ENCODE results near the gene BAX.
A peak's percentile ranks its signal among the peaks of the same experiment; 100 is the strongest.

The BAX gene

DNA sequence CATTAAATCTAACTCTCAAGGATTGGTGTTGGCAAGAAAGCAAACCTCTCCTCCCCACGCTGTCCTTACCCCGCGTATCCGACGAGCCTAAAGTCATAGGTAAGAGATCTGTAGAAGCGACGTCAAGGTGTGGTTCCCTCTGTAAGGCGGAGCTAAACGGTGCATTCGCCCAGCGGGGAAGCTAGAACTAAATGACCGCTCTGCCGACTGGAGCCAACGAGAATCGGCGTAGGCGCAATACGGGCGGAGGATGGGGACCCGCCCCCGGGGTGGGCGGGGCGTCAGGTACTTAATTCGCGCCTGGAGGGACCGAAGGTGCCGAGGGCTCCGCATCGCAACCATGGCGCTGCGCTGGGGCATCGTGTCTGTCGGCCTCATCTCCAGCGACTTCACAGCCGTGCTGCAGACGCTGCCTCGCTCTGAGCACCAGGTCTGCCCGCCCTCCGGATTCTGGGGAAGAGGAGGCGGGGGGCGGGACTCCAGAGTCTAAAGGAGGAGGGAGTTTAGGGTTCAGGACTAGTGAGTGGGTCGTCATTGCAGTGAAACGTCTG, 21.2 kb upstream of the BAX start, which contains the start of gene DHDH:
TSS of gene DHDH (plus strand) at position 318 of the 551 bp plus-strand sequence. CDS start at position 341, 23 bp downstream.
- DNase-seq (ENCODE audit: low read depth), result peak; percentile 61

DNA sequence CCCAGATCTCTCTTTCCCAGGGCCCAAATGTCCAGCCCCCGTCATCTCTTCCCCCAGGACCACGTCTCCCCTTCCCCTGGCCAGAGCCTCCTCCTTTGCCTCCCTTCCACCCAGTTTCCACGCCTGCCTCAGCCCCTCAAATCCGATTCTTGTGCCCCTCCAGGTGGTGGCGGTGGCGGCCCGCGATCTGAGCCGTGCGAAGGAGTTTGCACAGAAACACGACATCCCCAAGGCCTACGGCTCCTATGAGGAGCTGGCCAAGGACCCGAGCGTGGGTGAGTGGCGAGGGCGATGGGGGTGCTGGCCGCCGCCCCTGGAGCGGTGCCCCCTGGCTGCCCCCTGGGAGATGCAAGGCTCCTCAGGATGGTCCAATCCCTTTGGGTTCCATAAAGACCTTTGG, 19.8 kb upstream of the BAX start:
- DNase-seq (ENCODE audit: low read depth), result no peak

DNA sequence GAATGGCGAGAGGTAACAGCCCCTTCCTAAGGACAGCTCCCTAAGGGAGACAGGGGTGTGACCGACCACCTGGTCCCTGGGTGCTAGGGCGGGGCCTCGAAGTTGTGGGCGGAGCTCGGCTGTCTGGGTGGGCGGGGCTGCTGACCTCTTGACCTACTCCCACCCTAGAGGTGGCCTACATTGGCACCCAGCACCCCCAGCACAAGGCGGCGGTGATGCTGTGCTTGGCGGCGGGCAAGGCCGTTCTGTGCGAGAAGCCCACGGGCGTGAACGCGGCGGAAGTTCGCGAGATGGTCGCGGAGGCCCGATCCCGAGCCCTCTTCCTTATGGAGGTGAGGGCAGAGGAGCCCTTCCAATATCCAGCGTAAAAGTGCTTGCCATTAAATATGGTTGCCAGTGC, 18.8 kb upstream of the BAX start:
- DNase-seq (ENCODE audit: low read depth), result no peak

DNA sequence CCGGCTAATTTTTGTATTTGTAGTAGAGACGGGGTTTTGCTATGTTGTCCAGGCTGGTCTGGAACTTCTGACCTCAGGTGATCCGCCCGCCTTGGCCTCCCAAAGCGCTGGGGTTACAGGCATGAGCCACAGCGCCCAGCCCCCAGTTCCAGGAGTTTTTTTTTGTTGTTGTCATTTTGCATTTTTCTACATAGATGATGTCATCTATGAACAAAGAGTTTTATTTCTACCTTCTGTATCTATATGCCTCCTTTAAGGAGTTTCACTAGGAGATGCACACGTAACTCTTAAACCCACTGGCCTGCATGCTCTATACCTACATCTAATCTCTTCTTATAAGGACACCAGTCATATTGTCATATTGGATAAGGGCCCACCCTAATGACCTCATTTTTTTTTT, 16.4 kb upstream of the BAX start:
- DNase-seq (ENCODE audit: low read depth), result no peak

DNA sequence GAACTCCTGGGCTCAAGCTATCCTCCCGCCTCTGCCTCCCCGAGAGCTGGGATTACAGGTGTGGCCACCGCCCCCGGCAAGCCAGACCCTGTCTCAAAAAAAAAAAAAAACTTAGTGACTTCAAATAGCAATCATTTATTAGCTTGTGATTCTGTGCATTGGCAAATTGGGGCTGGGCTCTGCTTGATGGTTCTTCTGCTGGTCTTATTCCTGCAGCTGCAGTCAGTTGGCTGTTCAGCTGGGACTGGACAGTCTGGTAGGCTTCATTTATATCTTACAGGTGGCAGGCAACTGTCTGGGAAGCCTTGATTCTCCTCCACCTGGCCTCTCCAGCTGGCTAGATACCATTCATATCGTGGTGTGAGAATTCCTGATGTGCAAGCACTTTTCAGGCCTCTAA, 13.8 kb upstream of the BAX start:
- no peak for DNase-seq (ENCODE audit: low read depth)

DNA sequence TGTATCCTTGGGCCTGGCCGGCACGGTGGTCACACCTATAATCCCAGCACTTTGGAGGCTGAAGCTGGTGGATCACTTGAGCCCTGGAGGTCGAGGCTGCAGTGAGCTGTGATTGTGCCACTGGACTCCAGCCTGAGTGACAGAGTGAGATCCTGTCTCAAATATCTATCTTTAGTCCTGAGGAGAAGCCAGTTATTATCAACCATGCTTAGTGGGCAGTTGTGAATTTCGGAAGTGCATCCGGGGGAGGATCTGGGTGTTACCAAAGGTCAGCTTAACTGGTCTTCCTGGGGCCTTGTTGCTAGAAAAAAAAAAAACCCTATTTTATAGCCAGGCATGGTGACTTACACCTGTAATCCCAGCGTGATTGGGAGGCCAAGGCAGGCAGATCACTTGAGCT, 11.6 kb upstream of the BAX start:
- DNase-seq (ENCODE audit: low read depth), result no peak

DNA sequence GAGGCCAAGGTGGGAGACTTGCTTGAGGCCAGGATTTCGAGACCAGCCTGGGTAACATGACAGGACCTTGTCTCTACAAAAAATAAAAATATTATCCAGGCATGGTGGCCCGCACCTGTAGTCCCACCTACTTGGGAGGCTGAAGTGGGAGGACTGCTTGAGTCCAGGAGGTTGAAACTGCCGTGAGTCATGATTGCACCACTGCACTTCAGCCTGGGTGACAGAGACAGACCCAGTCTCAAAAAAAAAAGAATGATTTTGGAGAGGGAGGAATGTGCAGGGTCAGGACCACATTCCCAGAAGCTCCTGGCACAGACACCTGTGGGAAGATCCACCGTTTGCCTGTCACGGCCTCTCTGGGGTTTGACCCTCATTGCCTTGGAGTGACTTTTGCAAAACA, 9.3 kb upstream of the BAX start:
- DNase-seq (ENCODE audit: low read depth), result no peak

DNA sequence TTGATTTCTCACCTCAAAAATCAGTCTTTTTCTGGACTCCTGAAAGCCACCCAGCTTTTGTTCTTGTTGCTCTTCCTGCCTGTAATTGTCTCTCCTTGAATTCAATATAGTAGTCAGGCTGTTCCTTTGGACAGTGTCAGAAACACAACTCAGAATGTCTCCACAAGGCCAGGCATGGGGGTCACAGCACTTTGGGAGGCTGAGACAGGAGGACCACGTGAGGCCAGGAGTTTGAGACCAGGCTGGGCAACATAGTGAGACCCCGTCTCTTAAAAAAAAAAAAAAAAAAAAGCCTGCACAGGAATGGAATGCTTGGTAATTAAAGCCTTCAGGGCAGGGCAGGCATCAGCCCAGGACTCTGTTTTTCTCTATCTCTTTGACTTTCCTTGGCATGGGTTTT, 8.9 kb upstream of the BAX start:
- no peak for DNase-seq (ENCODE audit: low read depth)

DNA sequence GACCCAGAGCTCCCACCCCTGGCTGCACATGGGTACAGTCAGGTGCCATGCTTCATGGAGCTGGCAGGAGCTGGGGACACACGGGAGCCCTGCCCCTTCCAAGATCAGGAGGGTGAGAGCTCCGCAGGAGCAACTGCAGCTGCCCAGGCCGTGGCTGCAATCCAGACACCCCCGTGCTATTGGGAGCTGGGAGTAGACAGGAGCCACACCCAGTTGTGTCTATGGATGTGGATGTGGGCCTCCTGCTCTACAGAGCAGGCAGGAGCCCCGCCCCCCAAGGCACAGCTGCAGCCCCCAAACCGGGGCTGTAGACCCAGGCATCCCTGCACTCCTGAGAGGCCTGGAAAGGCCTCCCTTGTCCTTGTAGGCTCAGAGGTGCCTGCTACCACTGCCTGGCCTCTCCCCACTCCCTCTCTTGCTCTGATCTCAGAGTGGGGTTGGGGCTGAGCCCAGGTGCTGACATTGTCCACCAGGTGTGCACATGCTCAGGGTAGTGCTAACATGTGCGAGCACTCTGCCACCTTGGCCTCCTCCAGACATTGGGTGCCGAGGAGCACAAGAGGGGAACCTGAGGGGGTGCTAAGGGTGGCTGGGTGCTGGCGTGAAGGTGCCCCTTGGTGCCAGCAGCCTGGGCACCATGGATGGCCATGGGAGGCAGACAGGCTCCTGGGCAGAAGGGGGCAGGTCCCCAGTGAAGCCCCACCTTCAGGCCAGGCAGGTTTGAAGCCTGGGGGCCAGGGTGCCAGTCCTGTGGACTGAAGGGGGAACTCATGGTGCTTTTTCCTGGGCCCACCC, 8.0 kb upstream of the BAX start:
- DNase-seq (ENCODE audit: low read depth), result no peak

DNA sequence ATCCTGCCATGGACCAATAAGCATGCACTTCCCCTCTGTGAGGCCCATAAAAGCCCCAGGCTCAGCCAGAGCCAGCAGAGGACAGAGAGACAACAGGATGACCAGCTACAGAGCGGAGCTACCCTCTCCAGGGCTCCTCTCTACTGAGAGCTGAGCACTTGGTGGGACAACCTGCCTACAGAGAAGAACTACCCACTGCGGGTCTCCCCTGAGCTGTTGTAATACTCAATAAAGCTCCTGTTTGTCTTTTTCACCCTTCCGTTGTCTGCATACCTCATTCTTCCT, 7.5 kb upstream of the BAX start:
- no peak for DNase-seq (ENCODE audit: low read depth)

DNA sequence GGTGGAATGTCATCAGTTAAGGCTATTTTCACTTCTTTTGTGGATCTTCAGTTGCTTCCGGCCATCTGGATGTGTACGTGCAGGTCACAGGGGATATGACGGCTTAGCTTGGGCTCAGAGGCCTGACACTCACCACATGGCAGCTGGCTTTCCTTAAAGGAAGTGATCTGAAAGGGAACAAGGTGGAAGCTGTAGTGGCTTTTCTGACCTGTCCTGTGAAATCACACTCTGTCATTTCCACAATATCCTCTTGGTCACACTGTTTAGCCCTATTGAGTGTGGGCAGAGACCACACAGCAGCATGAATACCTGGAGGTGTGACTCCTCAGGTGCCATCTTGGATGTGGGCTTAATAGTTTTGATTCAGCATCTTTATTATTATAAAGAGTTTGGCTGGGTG, 4.5 kb upstream of the BAX start:
- DNase-seq (ENCODE audit: low read depth), result no peak

DNA sequence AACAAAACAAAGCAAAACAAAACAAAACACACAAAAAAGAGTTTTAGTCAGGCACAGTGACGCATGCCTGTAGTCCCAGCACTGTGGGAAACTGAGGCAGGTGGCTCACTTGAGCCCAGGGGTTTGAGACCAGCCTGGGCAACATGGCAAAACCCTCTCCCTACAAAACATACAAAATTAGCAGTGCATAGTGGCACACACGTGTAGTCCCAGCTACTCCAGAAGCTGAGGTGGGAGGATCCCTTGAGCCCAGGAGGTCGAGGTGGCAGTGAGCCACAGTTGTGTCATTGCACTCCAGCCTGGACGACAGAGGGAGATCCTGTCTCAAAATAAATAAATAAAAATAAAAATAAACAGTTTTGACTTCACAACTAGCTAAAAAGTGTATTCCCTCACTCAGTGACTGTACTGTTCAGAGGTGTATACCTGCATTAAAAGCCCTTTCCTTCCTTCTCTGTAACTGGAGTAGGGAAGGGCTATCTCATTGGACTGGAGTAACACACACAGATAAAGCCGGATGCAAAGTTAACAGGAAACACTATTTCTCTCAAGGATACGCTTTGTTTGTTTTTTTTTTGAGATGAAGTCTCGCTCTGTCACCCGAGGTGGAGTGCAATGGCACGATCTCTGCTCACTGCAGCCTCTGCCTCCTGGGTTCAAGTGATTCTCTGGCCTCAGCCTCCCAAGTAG, 3.7 kb upstream of the BAX start:
- DNase-seq (ENCODE audit: low read depth), result no peak

DNA sequence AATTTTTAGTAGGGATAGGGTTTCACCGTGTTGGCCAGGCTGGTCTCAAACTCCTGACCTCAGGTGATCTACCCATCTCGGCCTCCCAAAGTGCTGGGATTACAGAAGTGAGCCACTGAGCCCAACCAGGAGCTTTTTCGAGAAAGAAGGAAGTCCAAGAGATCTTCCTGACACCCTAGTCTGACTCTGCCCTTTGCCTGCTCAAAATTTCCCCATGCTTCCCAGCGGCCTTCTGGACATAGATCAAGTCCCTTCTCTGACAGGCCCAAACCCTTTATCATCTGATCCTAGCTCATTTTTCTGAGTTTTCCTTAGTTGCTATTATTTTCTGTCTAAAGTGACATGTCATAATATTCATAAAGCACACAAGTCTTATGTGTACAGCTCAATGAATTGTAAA, 1.5 kb upstream of the BAX start:
- DNase-seq (ENCODE audit: low read depth), result no peak

DNA sequence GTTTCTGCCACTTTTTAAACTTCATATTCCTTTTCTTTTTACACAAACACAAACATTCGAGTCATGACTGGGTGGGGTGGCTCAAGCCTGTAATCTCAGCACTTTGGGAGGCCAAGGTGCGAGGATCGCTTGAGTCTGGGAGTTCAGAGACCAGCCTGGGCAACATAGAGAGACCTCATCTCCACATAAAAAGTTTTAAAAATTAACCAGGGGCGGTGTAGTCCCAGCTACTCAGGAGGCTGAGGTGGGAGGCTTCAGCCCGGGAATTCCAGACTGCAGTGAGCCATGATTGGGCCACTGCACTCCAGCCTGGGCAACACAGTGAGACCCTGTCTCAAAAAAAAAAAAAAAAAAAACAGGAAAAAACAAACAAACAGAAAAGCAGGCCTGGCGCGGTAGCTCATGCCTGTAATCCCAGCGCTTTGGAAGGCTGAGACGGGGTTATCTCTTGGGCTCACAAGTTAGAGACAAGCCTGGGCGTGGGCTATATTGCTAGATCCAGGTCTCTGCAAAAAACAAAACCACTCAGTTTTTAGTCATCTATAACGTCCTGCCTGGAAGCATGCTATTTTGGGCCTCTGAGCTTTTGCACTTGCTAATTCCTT, 583 bp upstream of the BAX start:
- DNase-seq (ENCODE audit: low read depth), result no peak

DNA sequence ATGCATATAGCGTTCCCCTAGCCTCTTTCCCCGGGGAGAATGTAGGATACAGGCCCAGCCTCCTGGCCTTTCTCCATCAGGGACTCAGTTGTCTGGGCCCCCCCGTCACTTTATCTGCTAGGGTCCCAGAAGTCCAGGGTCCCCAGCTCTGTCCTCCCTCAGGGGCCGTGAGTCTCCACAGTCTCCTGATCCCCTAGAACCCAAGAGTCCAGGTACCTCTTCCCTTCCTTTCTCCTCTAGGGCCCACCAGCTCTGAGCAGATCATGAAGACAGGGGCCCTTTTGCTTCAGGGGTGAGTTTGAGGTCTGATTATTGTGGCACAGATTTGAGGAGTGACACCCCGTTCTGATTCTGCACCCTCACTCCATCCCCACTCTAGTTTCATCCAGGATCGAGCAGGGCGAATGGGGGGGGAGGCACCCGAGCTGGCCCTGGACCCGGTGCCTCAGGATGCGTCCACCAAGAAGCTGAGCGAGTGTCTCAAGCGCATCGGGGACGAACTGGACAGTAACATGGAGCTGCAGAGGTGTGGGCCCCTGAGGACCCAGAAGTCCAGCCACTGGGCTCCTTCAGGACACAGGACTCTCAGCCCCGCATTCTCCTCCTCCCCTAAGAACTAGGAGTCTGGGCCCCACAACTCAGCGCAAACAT, 758 bp downstream of the BAX start:
- DNase-seq (ENCODE audit: low read depth), result no peak

DNA sequence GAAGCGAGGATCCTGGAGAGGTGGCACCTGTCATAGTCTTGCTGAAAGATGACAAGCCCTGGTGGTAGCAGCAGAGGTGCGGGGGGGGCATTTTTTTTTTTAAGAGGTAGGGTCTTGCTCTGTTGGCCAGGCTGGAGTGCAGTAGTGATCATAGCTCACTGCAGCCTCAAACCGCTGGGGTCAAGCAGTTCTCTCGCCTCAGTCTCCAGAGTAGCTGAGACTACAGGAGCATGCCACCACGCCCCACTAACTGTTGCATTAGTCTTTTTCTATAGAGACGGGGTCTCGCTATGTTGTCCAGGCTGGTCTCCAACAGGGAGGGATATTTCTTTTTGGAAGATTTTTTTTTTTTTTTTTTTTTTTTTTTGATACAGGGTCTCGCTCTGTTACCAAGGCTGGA, 3.3 kb downstream of the BAX start:
- no peak for DNase-seq (ENCODE audit: low read depth)

DNA sequence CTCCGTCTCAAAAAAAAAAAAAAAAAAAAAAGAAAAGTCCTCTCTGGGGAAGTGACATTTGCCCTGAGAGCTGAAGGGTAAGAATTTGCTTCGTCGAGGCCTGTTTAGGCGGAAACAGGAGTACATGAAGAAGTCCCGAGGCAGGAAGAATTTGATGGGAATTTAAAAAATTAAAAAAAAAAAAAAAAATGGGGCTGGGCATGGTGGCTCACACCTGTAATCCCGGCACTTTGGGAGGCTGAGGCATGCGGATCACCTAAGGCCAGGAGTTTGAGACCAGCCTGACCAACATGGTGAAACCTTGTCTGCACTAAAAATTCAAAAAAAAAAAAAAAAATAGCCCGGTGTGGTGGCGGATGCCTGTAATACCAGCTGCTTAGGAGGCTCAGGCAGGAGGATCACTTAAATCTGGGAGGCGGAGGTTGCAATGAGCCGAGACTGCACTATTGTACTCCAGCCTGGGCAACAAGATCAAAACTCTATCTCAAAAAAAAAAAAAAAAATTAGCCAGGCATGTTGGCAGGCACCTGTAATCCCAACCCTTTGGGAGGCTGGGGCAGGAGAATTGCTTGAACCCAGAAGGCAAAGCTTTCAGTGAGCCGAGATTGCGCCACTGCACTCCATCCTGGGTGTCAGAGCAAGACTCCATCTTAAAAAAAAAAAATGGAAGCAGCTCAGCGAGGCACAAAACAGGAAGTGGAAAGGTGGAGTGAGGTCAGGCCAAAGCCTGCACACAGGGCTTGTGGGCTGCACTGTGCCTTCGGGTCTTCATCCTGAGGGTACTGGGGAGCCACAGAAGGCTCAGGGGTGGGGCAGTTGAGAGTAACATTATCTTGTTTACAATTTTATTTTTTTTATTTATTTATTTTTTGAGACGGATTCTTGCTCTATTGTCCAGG, 4.9 kb downstream of the BAX start:
- DNase-seq (ENCODE audit: low read depth), result no peak

DNA sequence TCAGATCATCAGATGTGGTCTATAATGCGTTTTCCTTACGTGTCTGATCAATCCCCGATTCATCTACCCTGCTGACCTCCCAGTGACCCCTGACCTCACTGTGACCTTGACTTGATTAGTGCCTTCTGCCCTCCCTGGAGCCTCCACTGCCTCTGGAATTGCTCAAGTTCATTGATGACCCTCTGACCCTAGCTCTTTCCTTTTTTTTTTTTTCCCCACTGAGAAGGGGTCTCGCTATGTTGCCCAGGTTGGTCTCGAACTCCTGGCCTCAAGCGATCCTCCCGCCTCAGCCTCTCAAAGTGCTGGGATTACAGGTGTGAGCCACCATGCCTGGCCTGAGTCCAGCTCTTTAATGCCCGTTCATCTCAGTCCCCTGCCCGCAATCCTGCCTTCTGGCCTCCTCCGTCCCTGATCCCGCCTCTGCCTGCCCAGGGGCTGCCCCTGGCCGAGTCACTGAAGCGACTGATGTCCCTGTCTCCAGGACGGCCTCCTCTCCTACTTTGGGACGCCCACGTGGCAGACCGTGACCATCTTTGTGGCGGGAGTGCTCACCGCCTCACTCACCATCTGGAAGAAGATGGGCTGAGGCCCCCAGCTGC, 6.5 kb downstream of the BAX start:
- DNase-seq (ENCODE audit: low read depth), result no peak

DNA sequence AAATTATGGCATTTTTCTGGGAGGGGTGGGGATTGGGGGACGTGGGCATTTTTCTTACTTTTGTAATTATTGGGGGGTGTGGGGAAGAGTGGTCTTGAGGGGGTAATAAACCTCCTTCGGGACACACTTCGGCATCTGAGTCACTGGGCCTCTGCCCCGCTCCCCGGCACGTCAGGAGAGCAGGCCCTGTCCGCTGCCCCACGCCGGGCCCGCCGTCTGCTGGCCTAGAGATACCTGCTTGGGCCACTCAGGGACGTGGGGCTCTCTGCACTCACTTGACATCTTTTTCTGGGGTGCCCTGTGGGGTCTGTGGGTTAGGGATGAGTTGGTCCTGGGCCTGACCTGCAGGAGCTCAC, 7.0 kb downstream of the BAX start:
- DNase-seq (ENCODE audit: low read depth), result no peak

DNA sequence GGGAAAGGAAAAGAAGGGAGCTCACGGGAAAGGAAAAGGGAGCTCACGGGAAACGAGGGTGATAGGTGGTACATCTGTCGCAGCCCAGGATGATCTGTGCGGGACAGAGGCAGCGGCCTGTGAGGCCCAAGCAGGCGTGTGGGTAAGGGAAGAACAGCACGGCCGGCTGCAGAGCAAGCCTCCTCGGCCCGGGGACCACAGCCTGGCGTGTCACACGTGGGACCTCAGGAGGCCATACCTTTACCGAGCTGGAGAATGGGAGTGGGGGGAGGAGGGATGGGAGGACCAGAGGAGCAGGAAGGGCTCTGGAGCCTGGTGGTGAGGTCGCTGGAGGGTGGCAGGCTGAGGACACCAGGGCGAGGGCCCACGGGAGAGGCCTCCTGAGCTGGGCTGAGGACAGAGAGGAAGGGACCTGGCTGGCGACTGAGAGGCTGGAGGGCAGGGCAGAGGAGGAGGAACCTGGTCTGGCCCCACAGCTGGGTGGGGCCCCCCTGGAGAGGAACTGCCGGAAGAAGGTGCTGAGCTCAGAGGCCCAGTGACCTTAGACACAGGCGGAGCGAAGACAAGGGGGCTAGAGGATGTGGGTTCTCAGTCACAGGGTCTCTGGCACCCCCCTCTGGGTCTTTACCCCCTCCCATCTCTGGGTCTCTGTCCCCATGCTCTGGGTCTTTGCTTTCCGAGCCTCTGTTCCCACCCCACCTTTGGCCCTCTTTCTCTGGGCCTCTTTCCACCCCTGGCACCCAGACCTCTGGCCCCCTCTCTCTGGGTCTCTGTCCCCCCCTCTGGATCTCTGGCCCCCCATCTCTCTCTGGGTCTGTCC, 7.6 kb downstream of the BAX start:
- DNase-seq (ENCODE audit: low read depth), result no peak

DNA sequence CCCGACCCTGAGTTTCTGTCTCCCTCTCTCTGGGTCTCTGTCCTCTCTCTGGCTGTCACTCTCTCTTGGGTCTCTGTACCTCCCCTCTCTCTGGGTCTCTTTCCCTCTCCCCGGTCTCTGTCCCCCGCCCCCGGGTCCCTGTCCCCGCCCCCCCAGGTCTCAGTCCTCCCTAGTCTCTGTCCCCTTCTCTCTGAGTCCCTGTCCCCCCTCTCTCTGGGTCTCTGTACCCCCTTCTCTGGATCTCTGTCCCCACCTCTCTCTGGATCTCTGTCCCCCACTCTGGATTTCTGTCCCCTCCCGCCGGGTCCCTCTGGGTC, 8.1 kb downstream of the BAX start:
- DNase-seq (ENCODE audit: low read depth), result no peak
